ENCODE data around the gene CASP1.

GRCh38 chr11:104995001-104995408 is 39.9 kb downstream of the CASP1 start:
- TF ChIP-seq CTCF (IDR thresholded peaks at IDR 0.05) (no peak), POLR2A (IDR thresholded peaks at IDR 0.05) (no peak)
